ENCODE data around the gene RPTOR.

GRCh38 chr17:80800481-80801391, 256.1 kb downstream of the RPTOR start:
- TF ChIP-seq POLR2AphosphoS5 (IDR thresholded peaks at IDR 0.05; ENCODE audit: borderline replicate concordance, low read depth, low read length) (no peak), EZH2 (IDR thresholded peaks at IDR 0.05) (no peak), FOXP2 (optimal IDR thresholded peaks at IDR 0.05; ENCODE audit: control extremely low read depth, extremely low read length, insufficient read depth) (no peak)
